NCI-H2171 (cell line): ENCODE data around the gene ARHGEF7.

Experiments
- DNase-seq: peaks from one replicate; lab custom pipeline; 2025; lab: John Stamatoyannopoulos, UW

The ARHGEF7 gene

GRCh38 chr13:111110054-111110453, 5.1 kb upstream of the ARHGEF7 start:
- no peak for DNase-seq

GRCh38 chr13:111111376-111111937, 3.7 kb upstream of the ARHGEF7 start:
- no peak for DNase-seq

- DNase-seq = no peak
Observed at GRCh38 chr13:111112196-111112595, 2.9 kb upstream of the ARHGEF7 start.

- DNase-seq = no peak
Observed at GRCh38 chr13:111114362-111115060, 599 bp upstream of the ARHGEF7 start.

GRCh38 chr13:111115965-111116521, 933 bp downstream of the ARHGEF7 start:
- DNase-seq = no peak

- no peak for DNase-seq
Observed at GRCh38 chr13:111116856-111117255, 1.7 kb downstream of the ARHGEF7 start.

GRCh38 chr13:111117289-111117688, 2.2 kb downstream of the ARHGEF7 start:
- DNase-seq = no peak

- DNase-seq = no peak
Observed at GRCh38 chr13:111117961-111118360, 2.9 kb downstream of the ARHGEF7 start.

GRCh38 chr13:111118898-111119607, 3.9 kb downstream of the ARHGEF7 start:
- DNase-seq = no peak

GRCh38 chr13:111119966-111120365, 4.9 kb downstream of the ARHGEF7 start:
- no peak for DNase-seq

GRCh38 chr13:111120422-111120821, 5.3 kb downstream of the ARHGEF7 start:
- no peak for DNase-seq

GRCh38 chr13:111120913-111121312, 5.8 kb downstream of the ARHGEF7 start:
- no peak for DNase-seq

- DNase-seq = no peak
Observed at GRCh38 chr13:111121506-111121905, 6.4 kb downstream of the ARHGEF7 start.

- peak; percentile 18 for DNase-seq
Observed at GRCh38 chr13:111122056-111122455, 6.9 kb downstream of the ARHGEF7 start.

GRCh38 chr13:111122631-111123030, 7.5 kb downstream of the ARHGEF7 start:
- no peak for DNase-seq

- DNase-seq = no peak
Observed at GRCh38 chr13:111123221-111123620, 8.1 kb downstream of the ARHGEF7 start.

GRCh38 chr13:111123649-111124048, 8.5 kb downstream of the ARHGEF7 start:
- no peak for DNase-seq

- no peak for DNase-seq
Observed at GRCh38 chr13:111126509-111126908, 11.4 kb downstream of the ARHGEF7 start.

- no peak for DNase-seq
Observed at GRCh38 chr13:111129465-111130115, 14.5 kb downstream of the ARHGEF7 start.

- DNase-seq = no peak
Observed at GRCh38 chr13:111130116-111130508, 15.0 kb downstream of the ARHGEF7 start.

- no peak for DNase-seq
Observed at GRCh38 chr13:111131048-111131447, 15.9 kb downstream of the ARHGEF7 start.

- no peak for DNase-seq
Observed at GRCh38 chr13:111131611-111132010, 16.5 kb downstream of the ARHGEF7 start.
